ENCODE measurements around the gene CIZ1.
"Not testable (repeated sequence)": the region's sequence is repeated elsewhere in the genome, so short reads cannot be mapped to it uniquely, and the experiment has no call there.

The CIZ1 gene

DNA sequence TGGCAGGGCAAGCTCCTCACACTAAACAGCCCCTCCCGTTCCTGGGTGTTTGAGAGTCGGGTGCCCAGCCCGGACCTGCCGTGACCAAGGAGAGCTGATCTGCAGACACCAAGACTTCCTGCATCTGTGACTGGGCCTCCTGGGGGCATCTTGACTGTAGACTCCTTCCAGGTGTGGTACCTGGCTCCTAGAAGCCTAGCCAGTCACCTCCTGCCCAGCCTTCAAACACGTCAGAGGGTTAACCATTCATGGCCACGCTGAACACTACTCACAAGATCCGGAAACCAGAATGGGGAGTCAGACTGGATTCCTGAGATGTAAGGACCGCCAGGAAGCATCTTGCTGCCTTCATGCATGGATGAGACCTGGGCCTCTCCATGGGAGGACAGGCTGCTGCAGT, 45.8 kb downstream of the CIZ1 start:
- no peak for DNase-seq

DNA sequence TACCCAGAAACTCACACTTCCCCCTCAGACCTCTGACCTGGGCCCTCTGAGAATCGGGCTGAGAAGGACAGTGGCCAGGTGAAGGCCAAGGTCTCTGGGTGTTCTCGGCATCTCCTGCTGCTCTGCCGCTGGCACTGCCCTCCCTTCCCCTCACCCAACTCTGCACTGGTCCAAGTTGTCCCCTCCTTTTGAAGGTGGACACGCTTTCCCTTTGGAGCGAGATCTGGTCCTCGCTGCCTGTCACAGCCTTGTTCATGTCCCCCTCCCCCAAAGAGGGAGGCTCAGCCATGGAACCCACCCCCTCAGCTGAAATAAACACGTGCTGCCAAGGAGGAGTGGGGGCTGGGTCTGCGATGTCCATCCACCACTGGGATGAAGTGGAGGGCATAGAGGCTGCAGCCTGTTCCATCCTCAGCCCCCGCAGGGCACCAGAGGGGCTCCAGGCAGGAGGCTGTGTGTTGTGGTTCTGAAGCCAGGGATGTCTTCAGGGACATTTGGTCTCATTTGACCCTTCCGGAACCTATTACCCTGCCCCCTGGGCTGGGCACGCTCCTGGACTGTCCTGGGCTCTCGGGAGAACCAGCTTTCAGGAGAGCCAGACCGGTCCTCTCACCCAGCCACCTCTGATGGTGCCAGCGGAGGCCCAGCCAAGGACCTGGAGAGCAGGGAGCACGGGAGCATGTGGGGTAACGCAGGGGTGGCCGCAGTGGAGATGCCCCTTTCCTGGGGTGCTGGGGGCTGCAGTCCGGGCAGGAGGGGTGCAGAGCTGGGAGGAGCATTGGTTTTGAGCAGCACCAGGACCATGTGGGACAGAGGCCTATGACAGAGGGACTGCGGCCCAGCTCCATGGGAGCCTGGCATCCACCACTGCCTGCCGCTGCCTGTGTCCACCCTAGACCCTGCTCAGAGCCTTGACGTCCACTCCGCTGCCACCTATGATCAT, 46.9 kb downstream of the CIZ1 start:
- DNase-seq = no peak

DNA sequence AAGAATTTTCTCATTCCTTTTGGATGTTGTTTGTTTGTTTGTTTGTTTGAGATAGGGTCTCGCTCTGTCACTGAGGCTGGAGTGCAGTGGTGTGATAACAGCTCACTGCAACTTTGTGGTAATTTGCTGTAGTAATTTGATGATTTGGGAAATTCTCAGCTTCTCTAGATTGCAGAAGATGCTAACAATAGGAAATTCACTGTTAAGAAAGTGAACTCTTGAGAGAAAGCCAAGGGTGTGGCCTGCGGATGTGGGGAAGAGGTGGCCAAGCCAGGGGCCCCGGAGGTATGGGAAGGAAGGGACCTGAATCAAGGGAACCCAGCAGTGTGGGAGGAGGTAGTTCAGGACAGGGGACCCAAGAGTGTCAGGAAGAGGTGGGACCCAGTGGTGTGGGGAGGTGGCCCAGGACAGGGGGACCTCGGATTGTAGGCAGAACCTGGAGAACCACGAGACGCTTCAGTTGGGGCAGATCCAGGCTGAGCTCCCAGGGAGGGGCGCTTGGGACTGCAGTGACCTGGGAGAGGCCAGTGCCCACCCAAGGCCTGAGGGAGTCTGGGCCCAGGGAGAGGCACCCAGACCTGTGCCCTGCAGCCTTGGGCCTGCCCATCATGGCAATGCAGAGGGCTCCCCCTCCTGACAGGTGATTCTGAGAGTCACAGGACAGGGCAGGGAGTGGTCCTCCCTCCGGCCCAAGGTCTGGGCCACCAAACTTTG, 47.7 kb downstream of the CIZ1 start:
- DNase-seq = no peak

DNA sequence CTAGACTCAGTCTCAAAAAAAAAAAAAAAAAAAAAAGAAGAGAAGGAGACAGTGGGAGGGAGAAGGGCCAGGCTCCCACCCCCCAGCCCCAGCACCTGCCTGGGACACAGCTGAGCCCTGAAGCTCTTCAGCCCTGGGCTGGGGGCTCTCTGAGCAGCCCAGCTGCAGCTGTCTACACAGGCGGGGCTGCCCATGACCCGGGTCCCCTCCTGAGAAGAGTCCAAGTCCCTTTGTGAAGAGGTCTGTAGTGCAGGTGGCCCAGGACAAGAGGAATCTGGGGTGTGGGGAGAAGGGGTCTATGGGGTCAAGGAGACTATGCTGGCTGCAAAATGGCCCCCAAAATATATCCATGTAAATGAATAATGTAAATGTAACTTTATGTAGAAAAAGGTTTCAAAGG, 48.8 kb downstream of the CIZ1 start:
- DNase-seq = no peak

DNA sequence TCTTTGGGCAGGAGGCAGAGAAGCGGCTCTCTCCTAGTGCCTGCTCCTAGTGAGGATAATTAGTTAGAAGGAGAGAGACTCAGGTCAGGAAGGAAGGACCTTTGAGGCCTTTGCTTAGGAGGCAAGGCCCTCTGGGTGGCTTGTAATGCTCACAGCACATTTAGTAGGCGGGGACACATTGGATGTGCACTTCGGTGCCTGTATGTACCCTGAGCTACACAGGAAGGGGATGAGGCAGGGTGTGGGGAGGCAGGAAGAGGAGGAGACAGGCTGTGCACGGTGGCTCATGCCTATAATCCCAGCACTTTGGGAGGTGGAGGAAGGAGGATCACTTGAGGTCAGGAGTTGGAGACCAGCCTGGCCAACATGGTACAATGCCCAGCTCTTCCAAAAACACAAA, 49.3 kb downstream of the CIZ1 start:
- no peak for DNase-seq

DNA sequence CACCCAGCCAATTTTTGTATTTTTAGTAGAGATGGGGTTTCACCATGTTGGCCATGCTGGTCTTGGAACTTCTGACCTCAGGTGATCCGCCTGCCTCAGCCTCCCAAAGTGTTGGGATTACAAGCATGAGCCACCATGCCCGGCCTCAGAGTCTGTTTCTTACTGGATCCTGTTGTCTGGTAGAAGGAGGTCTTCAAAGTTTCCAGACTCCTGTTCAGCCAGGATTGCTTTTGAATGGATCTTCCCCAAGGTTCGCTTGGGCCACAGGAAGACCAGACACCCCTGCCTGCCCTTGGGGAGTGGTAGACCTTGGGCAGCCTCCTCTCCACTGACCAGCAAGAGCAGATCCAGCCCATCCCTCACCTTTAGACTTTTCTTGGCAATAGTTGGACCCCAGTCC, 49.8 kb downstream of the CIZ1 start:
- DNase-seq = no peak

DNA sequence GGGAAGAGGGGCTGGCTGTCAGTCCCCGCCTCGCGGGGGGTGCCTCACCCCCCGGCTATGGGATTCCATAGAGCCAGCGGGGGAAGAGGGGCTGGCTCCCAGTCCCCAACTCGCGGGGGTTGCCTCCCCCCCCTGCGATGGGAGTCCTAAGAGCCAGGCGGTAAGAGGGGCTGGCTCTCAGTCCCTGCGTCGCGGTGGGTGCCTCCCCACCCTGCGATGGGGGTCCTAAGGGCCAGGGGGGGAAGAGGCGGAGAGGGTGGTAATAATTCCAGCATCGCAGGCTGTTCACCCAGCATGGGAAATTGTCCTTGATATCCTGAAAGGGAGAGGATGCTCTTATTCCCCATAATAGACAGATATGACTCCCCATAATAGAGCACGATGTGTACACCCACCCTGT, 51.8 kb downstream of the CIZ1 start:
- DNase-seq = no peak

DNA sequence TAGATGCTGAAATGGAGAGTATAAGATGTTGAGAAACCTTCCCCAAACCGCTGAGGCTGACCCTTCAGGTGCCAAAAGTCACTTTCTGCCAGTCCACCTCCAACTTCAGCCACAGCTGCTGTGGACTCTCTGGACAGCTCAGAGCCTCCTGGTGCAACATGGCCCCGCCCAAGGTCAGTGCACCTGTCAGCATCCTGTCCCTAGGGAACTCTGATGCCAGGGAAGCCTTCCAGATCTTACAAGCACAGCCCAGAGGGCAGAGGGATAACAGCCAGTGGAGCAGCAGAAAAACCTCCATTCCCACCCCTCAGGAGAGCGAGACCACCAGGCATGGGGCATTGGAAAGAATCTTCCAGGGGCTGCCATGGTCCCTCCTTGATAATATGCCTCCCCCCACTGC, 53.4 kb downstream of the CIZ1 start:
- DNase-seq = no peak

DNA sequence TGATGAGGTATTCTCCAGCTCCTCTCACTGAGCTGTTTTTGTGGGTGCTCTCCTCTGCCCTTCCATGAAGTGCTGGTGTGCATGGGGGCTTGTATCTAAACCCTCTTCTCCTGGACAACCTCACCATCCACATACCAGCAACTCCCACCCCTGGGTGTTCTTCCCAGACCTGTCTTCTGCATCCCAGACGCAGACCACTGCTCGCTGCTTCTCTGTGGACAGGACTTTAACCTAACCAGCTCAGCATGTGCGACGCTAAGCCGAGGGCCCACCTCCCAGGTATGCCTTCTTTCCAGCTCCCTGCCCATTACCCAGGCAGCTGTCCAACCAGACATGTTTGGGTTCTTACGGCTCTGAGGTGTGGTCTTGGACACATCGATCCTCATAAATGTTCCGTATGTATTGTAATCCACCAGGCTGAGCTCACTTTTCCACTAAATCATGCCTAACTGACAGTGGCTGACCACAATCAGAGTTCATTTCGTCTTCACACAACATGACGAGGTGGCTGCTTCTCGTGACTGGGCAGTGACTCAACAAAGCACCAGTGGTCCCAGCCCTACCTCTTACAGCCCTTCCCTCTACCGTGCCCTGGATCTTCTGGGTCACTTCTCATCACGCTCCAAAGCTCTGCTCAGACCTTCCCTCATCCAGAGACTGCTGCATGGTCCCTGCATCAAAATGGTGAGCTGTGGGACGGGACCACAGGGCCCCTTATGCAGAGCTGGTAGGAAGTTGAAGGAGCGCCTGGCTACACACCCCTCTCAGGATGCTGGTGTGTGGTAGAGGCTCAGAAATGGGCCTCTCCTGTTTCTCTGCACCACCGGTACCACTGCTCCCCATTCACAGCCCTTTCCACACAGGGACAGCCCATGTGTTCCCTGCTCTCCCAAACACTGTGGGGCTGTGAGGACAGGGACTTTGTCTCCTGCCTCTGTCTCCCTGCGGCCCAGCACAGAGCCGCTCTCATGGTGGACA, 54.3 kb downstream of the CIZ1 start:
- no peak for DNase-seq

DNA sequence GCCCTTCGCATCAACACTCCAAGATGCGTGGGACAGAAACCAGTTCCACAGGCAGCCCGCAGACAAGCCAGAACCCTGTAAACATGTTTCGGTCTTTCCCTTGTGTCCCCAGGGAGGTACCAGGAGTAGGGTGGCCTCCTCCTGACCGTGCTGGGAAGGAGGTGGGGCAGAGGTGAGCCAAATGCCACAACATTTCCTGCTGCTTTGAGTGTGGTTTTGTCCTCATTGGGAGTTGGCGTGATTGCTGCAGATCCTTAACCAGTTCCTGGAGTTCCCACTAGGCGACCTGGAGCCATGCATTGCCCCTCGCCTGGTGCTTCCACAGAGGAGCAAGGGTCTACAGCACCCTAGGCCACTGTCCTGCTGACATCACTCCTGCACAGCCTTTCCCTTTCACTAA, 55.8 kb downstream of the CIZ1 start:
- DNase-seq = not testable (repeated sequence)

DNA sequence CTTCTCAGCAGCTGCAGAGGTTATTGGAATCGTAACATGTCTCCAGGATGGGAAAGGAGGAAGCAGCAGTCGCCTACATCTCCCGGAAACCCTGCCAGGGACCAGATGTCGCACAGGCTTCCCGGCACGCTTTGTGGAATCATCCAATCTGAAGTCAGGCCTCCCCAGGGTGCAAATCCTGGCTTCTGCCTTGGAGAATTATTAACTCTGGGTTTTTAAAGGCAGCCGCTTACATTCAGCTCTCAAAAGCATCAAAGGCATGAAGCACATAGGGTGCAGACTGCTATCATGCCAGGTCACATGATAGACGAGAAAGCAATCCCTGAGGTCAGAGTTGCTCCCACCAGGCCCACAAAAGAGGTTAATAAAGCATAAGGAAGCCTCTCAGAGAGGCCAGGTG, 59.2 kb downstream of the CIZ1 start:
- DNase-seq = not testable (repeated sequence)

DNA sequence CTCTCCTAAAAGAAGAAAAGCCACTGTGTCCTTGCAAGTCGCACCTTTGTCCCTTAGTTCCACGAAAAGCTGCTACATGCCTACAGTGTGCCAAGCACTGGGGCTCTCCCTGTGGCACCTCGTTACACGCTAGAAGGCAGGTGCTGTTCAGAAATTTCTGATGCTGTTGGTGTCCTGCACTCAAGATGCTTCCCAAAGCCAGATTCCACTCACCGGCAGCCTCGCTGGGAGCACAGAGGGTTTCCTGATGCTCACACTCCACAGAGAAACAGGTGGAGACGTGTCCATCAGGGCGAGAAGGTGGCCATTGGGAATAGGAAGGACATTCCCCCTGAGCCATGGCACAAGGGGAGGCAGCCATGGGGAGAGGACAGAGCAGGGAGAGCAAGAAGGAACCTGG, 60.0 kb downstream of the CIZ1 start:
- DNase-seq = not testable (repeated sequence)

DNA sequence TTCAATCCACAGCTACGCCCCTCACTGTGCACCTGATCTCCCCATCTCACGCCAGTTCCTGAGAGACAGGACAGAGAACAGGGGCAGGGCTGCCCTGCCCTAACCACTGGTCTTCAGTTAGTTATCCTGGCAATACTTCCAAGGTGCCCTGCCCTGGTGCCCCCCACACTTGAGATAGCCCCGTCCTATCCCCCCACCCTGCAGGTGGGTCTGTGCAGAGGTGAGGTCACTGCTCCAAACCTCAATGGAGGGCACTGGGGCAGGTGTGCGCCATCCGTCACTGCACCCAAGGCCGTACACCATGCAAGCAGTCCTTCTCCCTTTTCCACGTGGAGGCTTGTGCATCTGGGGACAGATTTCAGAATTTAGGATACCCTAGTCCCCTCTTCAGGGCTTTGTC, 60.7 kb downstream of the CIZ1 start:
- DNase-seq = not testable (repeated sequence)

DNA sequence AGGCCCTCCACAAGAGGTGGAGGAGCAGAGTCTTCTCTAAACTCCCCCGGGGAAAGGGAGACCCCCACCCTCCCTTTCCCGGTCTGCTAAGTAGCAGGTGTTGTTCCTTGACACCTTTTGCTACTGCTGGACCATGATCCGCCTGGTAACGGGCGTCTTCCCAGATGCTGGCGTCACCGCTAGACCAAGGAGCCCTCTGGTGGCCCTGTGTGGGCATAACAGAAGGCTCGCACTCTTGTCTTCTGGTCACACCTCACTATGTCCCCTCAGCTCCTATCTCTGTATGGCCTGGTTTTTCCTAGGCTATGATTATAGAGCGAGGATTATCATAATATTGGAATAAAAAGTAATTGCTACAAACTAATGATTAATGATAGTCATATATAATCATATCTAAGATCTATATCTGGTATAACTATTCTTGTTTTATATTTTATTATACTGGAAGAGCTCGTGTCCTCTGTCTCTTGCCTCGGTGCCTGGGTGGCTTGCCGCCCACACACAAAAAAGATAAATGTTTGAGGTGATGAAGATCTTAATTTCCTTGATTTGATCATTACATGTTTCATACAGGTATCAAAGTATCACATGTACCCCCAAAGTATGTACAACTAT, 61.3 kb downstream of the CIZ1 start:
- DNase-seq = peak; percentile 55

DNA sequence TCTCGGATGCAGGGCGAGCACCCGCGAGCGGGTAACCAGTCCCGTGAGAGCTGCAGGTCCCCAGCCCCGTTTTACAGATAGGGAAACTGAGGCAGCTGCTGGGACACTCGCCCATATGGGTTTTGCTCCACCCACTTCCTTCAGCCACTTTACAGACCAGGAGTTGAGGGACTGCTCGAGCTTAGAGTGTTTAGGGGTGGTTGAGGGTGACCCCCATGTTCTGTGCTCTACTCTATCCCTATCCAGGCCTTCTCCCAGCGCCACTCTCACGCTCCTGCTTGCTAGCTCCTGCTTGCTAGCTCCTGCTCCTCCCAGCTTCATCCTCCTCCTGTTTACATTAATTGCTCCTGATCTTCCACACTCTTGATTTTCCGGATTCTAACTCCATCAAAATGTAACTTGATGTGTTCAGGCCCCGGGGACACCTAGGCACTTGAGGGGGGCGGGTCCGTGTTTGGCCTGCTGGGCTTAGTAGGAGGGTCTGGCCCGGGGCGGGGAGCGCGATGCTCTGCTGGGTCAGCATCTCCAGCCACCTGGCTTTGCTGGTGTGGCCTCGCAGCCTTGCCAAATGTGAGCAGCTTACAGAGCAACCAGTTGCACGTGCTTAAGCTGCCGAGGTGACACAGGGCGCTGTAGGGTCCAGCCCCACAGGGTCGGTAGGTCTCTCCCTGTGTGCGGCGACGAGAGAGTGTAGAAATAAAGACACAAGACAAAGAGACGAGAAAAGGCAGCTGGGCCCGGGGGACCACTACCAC, 62.4 kb downstream of the CIZ1 start:
- no peak for DNase-seq

DNA sequence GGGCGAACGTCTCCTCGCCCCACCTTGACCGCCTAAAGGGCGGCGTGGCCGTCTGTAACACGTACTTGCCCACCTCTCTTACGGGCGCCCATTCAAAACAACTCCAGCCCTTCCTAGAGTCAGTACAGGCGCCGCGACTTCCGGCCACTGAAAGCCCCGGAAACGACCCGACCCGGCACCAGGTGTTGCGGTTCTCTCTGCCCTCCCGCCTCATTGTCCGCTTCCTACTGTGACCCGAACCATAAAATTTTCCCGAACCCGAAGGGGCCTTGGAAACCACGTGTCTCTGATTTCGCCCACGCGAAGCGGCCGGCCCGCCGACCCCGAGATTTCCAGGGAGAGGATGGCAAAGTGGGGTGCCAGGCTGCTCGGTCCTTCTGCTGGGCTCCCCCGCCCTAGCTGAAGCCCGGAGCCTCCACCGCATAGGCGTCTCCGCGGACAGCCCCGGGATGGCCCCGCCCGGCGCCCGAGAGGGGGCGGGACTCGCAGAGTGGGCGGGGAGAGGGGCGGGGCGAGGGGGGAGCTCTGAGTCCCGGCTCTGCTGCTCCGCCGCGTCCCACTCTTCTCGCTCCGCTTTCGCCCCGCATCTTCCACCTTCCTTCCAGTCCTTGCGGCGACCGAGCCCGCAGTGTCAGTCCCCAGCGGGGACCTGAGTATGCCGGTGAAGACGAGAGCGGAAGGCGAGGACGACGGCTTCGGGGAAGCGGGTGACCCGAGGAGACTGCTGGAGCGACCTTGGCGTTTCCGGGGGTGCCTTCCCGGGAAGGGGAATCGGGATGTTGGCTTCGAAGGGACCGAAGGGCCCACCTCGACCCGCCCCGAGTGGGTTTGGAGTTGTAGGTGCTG, 63.2 kb downstream of the CIZ1 start:
- DNase-seq = peak; percentile 79

DNA sequence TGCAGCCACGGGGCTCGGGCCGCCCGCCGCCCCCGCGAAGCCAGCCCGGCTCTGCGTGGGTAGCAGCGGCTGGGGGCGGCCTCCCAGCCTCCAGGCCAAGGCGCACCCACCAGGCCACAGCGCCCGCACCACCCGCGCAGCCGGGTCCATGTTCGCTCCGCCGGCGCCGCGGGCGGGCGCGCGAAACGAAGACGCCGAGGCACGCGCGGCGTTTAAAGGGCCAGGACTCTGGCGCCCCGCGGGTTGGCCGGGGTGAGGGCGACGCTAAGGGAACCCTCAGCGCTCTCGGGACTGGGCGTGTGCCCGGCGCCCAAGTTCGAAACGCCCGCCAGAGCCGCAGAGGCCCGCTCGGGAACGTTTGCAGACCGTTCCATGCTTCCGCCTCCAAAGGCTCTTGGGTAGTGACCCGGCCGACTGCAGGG, 63.8 kb downstream of the CIZ1 start, which contains the start of gene PTGES2:
Gene PTGES2, minus strand, starts transcription at position 162 of the 422 bp plus-strand sequence. Its CDS starts 12 bp downstream, at position 150.
- DNase-seq = peak; percentile 85

DNA sequence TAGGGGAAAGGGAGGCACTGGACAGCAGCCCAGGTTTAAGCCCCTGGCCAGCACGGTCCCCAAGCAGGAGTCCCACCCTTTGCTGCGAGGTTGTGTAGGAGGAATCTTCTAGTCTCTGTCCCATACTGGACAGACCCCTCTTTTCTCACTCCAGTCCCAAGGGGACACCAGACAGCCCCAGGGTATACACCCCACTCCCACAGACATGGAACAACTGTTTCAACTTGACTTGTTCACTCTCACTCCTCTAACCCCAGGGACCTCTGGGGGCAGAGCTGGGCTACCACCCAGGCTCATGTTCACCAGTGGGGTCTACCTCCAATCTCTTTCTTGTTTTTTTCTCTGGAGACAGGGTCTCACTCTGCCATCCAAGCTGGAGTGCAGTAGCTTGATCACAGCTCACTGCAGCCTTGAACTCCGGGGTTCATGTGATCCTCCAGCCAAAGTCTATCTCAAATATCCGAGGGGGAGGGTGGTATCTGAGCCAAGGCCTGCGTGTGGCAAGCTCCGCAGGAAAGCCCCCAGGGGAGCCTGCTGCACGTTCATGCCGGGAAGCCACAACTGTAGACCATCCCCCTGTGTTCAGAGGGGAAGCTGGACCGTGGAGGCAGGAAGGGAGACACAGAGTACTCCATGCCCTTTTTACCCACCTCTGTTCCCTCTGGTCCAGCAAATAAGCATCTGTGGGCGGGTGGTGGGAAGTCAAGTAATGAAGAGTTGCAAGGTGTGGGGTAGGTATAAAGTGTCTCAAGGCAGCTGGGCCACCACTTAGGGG, 65.6 kb downstream of the CIZ1 start:
- DNase-seq = no peak

DNA sequence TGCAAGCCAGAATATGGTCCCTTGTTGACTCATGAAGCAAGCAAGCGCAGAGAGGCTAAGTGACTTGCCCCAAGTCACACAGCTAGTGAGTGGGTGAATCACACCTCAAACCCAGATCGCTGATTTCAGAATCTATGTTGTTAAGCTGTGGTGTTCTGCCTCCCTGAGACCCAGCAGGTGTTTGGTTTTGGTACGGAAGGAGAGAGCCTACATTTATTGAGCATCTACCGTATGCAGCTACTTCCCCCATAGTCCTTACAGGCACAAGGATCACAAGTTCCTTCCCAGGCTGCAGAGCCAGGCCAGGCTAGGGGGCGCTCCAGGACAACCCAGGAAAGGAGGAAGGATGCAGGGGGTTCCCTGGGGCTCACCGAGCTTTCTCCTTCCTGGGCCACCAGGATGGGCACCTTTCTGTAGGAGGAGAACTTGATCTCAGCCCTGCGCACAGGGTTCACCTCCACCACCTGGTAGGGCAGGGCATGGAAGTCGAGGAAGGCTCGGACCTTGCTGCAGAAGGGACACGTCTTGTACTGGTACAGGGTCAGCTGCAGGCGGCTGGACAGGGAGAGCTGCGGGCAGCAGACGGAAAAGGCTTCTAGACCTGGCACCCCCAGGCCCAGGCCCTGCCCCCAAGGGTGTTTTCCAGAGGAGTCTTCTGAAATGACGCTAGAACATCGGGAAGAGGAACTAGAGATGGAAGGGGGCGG, 66.3 kb downstream of the CIZ1 start:
- peak; percentile 34 for DNase-seq

Measured in stimulated activated CD4-positive, alpha-beta T cell treated with anti-CD3 and anti-CD28 coated beads, Interleukin-4, amount 100 ng/mL, for 1 hour (primary cell).